PC-3 (cell line): Measurements from ENCODE around the gene ACTR2.

Experiments
- EZH2phosphoT487 ChIP-seq: fragments of 300-600 bp; sonication (generic); IDR thresholded peaks from 2 replicates; pipeline ENCODE4 v1.6.1; 2018; ENCODE audit warnings: mild to moderate bottlenecking, antibody characterized with exemption, low read length, borderline replicate concordance
- TF ChIP-seq, protein P1 (sequence below): fragments of 300-600 bp; sonication (generic); conservative IDR thresholded peaks from 2 replicates; pipeline ENCODE4 v1.5.1; 2017; ENCODE audit warnings: antibody characterized with exemption, low read depth, mild to moderate bottlenecking, low read length

DNA sequence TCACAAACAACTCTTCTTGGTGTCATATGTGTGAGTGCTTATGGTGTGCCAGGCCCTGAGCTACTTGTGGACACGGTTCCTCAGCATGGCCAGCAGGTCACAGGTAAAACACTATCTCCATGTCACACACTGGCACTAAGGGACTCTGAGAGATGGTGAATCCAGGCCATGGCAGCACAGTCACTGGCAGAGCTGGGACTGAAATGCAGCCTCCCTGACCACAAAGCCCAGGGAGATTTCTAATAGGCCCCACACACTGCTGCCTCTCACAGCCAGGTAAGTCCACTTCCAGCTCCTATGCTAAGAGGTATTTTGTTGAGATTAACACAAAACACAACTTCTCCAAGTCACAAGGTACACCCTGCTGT, 92.0 kb downstream of the ACTR2 start:
- TF ChIP-seq, protein P1, sequence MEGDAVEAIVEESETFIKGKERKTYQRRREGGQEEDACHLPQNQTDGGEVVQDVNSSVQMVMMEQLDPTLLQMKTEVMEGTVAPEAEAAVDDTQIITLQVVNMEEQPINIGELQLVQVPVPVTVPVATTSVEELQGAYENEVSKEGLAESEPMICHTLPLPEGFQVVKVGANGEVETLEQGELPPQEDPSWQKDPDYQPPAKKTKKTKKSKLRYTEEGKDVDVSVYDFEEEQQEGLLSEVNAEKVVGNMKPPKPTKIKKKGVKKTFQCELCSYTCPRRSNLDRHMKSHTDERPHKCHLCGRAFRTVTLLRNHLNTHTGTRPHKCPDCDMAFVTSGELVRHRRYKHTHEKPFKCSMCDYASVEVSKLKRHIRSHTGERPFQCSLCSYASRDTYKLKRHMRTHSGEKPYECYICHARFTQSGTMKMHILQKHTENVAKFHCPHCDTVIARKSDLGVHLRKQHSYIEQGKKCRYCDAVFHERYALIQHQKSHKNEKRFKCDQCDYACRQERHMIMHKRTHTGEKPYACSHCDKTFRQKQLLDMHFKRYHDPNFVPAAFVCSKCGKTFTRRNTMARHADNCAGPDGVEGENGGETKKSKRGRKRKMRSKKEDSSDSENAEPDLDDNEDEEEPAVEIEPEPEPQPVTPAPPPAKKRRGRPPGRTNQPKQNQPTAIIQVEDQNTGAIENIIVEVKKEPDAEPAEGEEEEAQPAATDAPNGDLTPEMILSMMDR: no peak
- TF ChIP-seq EZH2phosphoT487: no peak
